OCI-LY3 (cell line): ENCODE results near the gene CSAG3.

Experiments used
- CTCF ChIP-seq: fragments of 200-600, 300-600 bp; sonication (generic); IDR thresholded peaks from 2 replicates; pipeline ENCODE4 v1.5.1; 2014; ENCODE audit warnings: antibody characterized with exemption, low read length, low read depth
- EZH2phosphoT487 ChIP-seq: fragments of 200-600 bp; shearing (Covaris generic); IDR thresholded peaks from 2 replicates; pipeline ENCODE4 v1.6.1; 2018; ENCODE audit warnings: antibody characterized with exemption, mixed run types, low read depth

GRCh38 chrX:152735101-152735500 is 23.9 kb upstream of the CSAG3 start:
- TF ChIP-seq CTCF (no peak), EZH2phosphoT487 (no peak)
